Thyroid gland (tissue), 4 donors: ENCODE data around the gene LRRC19. TPM values are rescaled to one million over a fixed set of nuclear protein-coding genes. Genes with fewer than 3 reads are reported as not detected.

Experiments used
- DNase-seq, 2 donors: peaks; one replicate each; pipeline ENCODE4 v3.0.0-alpha.2; 2019
- H3K27ac ChIP-seq, 3 donors: fragments of 200-600 bp; sonication (generic); 1 replicate in 2 of 3; 2 replicates in 1 of 3; pipeline ENCODE4 v1.5.1; 2016 to 2019; ENCODE audit warnings: mild to moderate bottlenecking in 1 of 3, moderate library complexity in 1 of 3
- H3K27me3 ChIP-seq: fragments of 200-600 bp; sonication (generic); one replicate; pipeline ENCODE4 v1.5.1; 2019
- H3K36me3 ChIP-seq, 2 donors: fragments of 200-600 bp; sonication (generic); one replicate each; pipeline ENCODE4 v1.5.1; 2016 to 2019
- H3K4me1 ChIP-seq, 2 donors: fragments of 200-600 bp; sonication (generic); one replicate each; pipeline ENCODE4 v1.5.1; 2017 to 2019
- H3K4me3 ChIP-seq, 3 donors: fragments of 200-600 bp; sonication (generic); replicated peaks in 1 of 3; 1 replicate in 2 of 3; 2 replicates in 1 of 3; pipeline ENCODE4 v1.5.1; 2016; ENCODE audit warnings: mild to moderate bottlenecking in 1 of 3
- H3K9me3 ChIP-seq: fragments of 200-600 bp; sonication (generic); one replicate; pipeline ENCODE4 v1.5.1; 2017
- POLR2A ChIP-seq, 2 donors: fragments of 450-650 bp; IDR thresholded peaks; one replicate each; pipeline ENCODE4 v1.6.1; 2017; ENCODE audit warnings: antibody characterized with exemption in 2 of 2, mild to moderate bottlenecking in 2 of 2, moderate library complexity in 1 of 2
- WGBS, 2 donors: methylation state at CpG; one replicate each; pipeline ENCODE4 v1.1.5; 2017; 5-methylcytosine and 5-hydroxymethylcytosine counted together
- intact Hi-C: fragments of 100-400 bp; cut with DNase I; formaldehyde crosslinking; loops from one replicate; pipeline ENCODE4 v1.15.1; 2023
- total RNA-seq, 4 donors: library from RNA; depleted of rRNA; stranded (reverse); fragments of >200 nt; gene quantifications; one replicate each; pipeline ENCODE4 v1.2.3, GENCODE V29; 2016
- TF ChIP-seq, protein P1 (sequence below), 6 experiments: fragments of 200-600 bp in 3 of 6; fragments of 450-650 bp in 3 of 6; sonication (generic) in 3 of 6; IDR thresholded peaks; one replicate each; pipeline ENCODE4 v1.5.1; 2016 to 2019; ENCODE audit warnings: antibody characterized with exemption in 6 of 6, mild to moderate bottlenecking in 2 of 6, inconsistent platforms in 1 of 6, moderate library complexity in 1 of 6

LRRC19 gene
- total RNA-seq, 4 donors from 2014 or later = not detected

- H3K27ac ChIP-seq = no peak overlapping the region
- H3K9me3 ChIP-seq = no peaks in the 10 kb centered on the region
- no peaks in the 10 kb centered on the region for H3K27me3 ChIP-seq
- no peak overlapping the region for H3K4me3 ChIP-seq
- intact Hi-C loops = no loop called here
- no peak for DNase-seq
- 97 to 100% methylated on average over 1 of the region's 1 CpG for WGBS, 2 donors
- TF ChIP-seq, protein P1, sequence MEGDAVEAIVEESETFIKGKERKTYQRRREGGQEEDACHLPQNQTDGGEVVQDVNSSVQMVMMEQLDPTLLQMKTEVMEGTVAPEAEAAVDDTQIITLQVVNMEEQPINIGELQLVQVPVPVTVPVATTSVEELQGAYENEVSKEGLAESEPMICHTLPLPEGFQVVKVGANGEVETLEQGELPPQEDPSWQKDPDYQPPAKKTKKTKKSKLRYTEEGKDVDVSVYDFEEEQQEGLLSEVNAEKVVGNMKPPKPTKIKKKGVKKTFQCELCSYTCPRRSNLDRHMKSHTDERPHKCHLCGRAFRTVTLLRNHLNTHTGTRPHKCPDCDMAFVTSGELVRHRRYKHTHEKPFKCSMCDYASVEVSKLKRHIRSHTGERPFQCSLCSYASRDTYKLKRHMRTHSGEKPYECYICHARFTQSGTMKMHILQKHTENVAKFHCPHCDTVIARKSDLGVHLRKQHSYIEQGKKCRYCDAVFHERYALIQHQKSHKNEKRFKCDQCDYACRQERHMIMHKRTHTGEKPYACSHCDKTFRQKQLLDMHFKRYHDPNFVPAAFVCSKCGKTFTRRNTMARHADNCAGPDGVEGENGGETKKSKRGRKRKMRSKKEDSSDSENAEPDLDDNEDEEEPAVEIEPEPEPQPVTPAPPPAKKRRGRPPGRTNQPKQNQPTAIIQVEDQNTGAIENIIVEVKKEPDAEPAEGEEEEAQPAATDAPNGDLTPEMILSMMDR (IDR thresholded peaks at IDR 0.05) = no peak
- no peak for TF ChIP-seq POLR2A (IDR thresholded peaks at IDR 0.05)
- no peaks in the 10 kb centered on the region for H3K4me1 ChIP-seq
- H3K36me3 ChIP-seq = no peaks in the 10 kb centered on the region
Observed at GRCh38 chr9:26971721-26972120, 33.8 kb downstream of the LRRC19 start.

- Histone ChIP-seq H3K4me1 (peaks cover 5 to 9% of the 10 kb centered on the region in 2 donors), H3K9me3 (no peaks in the 10 kb centered on the region), H3K27ac (peak overlapping the region; percentile 64 to 88 (median 83)), H3K36me3 (no peaks in the 10 kb centered on the region), H3K4me3 (peak overlapping the region; percentile 45 to 85 (median 50)), H3K27me3 (no peaks in the 10 kb centered on the region)
- intact Hi-C loops = loop anchor here (5.0 kb wide), 1 partner anchor 65 kb away; the partner anchor contains the start of gene CAAP1
- no peak for DNase-seq
- TF ChIP-seq, protein P1 (IDR thresholded peaks at IDR 0.05) = no peak
- no peak for TF ChIP-seq POLR2A (IDR thresholded peaks at IDR 0.05)
- whole genome bisulfite sequencing, 2 donors = 24 to 31% methylated on average over 6 of the region's 6 CpGs
Observed at GRCh38 chr9:26956860-26957233, 48.6 kb downstream of the LRRC19 start.

GRCh38 chr9:26955921-26956859 is 49.3 kb downstream of the LRRC19 start, which contains the start of gene IFT74:
Gene IFT74 (plus strand): TSS chr9:26956412. CDS start chr9:26961968, 5,556 bp downstream.
- WGBS, 2 donors = 1% methylated on average over 52 to 53 of the region's 53 CpGs
- Histone ChIP-seq H3K9me3 (no peaks in the 10 kb centered on the region), H3K4me3 (peak within 1 kb of the TSS; percentile 45 to 85 (median 50)), H3K4me1 (peaks cover 5 to 9% of the 10 kb centered on the region in 2 donors), H3K36me3 (no peaks in the 10 kb centered on the region), H3K27ac (peak within 1 kb of the TSS; percentile 64 to 88 (median 83)), H3K27me3 (no peaks in the 10 kb centered on the region)
- TF ChIP-seq POLR2A (IDR thresholded peaks at IDR 0.05) = peak; percentile 15 to 87
- TF ChIP-seq, protein P1 (IDR thresholded peaks at IDR 0.05) = no peak
- peak; percentile 99 for DNase-seq
- intact Hi-C loops = loop anchor here (5.0 kb wide), 1 partner anchor 64 kb away; the partner anchor contains the start of gene CAAP1

DNA sequence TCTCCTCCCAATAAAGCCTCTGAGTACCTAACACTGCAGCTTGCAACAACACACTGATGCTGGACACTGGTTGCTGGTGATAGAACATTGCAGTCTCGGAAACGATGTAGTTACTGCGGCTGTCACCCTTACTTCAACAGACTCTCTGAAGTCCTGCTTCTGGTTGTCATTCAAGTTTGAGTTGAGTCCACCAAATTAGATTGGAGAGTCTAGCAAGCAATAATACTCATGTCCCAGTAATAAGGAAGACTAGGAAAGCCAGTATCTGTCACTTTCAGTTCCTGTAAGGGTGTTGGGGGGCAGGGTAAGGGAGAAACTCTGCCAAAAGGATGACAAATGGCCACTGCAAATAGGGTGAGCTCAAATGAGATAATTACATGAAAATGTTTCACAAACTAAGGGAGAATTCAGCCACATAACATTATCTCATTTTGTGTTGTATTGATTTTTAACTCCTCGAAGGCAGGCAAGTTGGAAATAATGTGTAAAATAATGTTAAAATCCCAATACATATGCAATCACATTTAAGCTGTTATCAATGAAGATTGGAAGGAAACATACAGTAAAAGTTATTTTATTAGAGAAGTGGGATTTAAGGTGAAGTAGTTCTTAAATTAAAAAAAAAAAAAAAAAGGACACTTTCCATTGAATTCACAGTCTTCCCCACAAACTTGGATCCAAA is 50.1 kb downstream of the LRRC19 start:
- Histone ChIP-seq H3K4me3 (peak overlapping the region in 2 of 3 donors; percentile 50 to 85), H3K36me3 (no peaks in the 10 kb centered on the region), H3K27me3 (no peaks in the 10 kb centered on the region), H3K27ac (peak overlapping the region; percentile 64 to 88 (median 83)), H3K4me1 (peaks cover 5 to 9% of the 10 kb centered on the region in 2 donors), H3K9me3 (no peaks in the 10 kb centered on the region)
- intact Hi-C loops = loop anchor here (5.0 kb wide), 1 partner anchor 63 kb away; the partner anchor contains the start of gene CAAP1
- no peak for TF ChIP-seq POLR2A (IDR thresholded peaks at IDR 0.05)
- TF ChIP-seq, protein P1 (IDR thresholded peaks at IDR 0.05) = no peak
- no peak for DNase-seq
- 52 to 77% methylated on average over 4 of the region's 4 CpGs for WGBS, 2 donors
